GM21447 (cell line): ENCODE results near the gene NCAN.
"Not testable (repeated sequence)": the region's sequence is repeated elsewhere in the genome, so short reads cannot be mapped to it uniquely, and the experiment has no call there.

ENCODE experiments used
- ATAC-seq: cut with Tn5 transposase; IDR thresholded peaks from one replicate; pipeline ENCODE4 v1.9.1; 2021; ENCODE audit not compliant: unreplicated experiment

Gene NCAN

DNA sequence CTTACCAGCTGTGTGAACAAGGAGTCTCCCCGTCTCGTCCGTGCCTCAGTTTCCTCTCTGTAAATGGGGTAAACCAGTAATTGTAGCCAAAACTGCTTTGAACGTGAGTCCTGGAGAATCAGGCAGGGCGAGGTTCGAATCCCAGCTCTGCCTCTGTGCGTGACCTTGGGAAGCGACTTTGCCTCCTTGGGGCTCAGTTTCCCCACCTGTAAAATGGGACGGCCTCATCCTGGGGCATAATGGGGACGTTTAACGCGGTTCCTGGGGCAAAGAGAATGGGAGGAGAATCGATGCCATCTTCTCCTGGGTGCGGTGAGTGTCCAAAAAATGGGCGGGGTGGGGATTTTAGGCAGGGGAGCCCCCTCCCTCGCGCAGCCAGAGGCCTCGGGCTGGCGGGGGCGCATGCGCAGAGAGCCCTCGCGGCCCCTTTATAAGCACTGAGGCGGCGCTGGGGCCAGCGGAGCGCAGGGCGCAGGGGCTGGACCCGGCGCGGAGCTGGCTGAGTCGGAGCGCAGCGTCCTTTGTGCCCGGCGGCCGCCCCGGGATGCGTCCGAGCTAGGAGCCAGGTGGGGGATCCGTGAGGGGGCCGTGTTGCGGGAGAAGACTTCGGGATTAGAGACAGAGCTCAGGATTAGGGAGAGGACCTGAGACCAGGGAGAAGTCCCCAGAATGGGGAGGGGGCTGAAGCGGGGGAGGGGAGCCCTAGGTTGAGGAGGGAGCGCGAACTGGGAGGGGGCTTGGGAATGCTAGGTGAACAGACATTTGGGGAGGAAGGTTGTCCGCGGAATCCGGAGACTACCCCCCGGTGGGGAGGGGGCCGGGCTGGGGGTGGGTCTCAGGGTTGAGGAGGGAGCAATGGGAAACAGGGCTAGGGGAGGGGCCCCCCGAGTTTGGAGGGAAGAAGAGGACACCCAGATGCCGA is at the start of gene NCAN:
NCAN (plus strand) TSS at position 460 of the 922 bp plus-strand sequence. CDS start 4,996 bp downstream, outside the sequence.
- ATAC-seq = no peak

DNA sequence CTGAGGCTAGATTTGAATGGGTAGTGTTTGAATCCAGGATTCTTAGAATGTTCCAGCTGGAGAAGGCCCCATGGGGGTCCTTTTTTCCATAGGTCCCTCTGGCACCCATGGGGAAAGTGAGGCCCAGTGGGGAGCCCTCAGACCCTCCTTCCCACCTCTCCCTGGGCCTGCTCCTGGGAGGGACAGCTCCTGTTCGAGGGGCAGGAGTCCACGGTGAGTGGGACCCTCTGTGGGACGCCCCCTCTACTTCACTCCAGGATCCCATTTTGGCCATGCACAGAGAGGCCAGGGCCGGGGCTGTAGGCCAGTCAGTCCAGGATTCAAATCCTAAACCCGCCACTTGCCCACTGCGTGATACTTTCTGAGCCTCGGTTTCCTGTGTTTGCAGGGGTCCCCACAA is 49.3 kb upstream of the NCAN start:
- no peak for ATAC-seq

GRCh38 chr19:19165396-19165795 is 46.4 kb upstream of the NCAN start:
- ATAC-seq = no peak

DNA sequence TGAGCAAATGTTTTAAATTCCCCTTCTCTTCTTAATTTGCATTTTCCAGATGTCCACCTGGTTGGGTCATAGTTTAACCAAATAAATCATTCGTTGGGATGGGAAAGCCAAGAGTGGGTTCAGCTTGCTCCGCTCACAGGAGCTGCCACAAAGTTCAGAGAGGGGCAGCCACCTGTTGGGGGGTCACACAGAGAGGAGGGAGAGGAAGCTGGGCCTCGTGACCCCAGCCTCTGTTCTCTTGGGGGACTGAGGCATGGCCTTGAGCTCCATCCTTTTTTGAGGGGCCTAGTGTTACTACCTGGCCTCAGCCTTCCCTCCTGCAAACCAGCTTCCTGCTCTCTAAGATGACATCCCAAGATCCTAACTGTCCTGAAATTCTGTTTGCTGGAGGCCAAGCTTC is 44.1 kb upstream of the NCAN start:
- ATAC-seq = no peak

- ATAC-seq = no peak
Measured at GRCh38 chr19:19169236-19170052, 42.3 kb upstream of the NCAN start.

DNA sequence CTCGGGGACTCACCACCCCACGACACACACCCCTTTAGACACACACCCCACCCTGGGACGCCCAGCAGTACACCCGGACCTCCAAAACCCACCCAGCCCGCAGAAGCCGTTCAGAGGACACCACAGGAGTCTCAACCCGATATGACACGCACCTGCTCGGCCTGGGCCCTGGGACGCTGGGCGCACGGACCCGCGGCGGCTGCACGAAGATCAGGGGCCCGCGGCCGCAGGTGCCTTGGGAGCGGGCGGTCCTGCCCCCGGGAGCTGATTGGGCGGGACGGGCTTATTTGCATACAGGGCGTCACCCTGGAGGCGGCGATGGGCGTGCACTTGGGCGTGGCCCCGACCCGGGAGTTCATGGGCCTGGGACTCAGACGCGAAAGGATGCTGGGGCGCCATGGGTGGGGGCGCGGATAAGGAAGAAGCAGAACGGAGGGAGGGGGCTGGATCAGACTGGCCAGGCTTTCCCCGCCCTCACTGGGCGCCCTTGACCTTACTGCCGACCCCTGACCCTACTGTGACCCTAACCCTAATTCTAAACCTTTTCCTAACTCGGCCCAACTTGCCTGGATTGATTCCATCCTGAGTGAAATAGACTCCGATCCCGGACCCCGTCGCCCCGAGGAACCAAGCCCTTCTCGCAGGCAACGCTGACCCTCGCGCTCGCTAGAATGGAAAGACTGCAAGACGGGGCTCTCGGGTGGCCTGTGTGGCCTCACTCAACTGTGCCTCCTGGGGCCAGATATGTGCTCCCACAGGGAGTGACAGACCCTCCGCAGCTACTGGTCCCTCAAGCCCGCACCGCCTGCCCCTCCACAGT is 41.5 kb upstream of the NCAN start, which contains the start of gene MEF2B:
MEF2B (minus strand) TSS at position 211 of the 820 bp plus-strand sequence. CDS start 19,528 bp downstream, outside the sequence.
- ATAC-seq = peak; percentile 79

DNA sequence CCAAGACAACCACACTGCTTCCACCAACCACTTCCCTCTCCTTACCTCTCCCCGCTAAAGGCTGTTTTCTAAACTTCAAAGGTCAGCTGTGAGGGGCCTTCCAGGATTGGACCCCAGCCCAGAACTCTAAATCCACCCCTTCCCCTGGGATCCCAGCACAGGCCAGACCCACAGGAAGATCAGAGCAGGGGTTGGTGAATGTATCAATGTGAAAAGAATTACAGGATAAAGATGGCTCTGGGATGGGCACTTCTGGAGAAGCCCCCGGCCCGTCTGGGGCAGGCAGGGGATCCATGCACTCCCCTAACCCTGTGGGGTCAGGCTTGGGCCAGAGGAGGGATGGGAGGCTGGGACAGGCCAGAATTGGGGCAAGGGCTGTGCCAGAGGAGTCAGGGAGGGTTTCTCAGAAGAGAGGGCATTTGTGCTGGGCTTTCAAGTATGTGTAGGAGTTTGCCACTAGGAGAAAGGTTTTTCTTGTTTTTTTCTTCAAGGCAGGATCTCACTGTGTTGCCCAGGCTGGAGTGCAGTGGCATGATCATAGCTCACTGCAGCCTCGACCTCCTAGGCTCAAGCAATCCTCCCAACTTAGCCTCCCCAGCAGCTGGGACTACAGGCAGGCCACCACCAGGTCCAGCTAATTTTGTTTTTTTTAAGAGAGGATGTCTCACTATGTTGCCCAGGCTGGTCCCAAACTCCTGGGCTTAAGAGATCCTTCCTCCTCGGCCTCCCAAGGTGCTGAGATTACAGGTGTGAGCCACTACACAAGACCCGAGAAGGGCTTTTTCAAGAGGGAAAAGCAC is 40.7 kb upstream of the NCAN start:
- ATAC-seq = no peak

GRCh38 chr19:19171821-19172532 is 39.8 kb upstream of the NCAN start:
- no peak for ATAC-seq

DNA sequence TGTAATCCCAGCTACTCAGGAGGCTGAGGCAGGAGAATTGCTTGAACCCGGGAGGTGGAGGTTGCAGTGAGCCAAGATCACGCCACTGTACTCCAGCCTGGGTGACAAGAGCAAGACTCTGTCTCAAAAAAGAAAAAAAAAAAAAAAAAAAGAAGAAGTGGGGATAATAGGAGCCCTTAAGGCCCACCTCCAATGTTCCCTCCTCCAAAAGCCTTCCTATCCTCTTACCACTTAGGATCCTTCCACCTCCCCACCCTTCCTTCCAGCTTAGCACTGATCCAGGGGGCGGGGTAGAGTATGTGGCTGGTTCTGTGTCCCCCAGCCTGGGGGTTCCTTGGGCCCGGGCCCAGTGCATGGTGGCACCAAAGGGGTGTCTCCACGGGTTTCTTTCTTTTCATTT is 38.5 kb upstream of the NCAN start:
- ATAC-seq = not testable (repeated sequence)

- no peak for ATAC-seq
Measured at GRCh38 chr19:19176950-19177349, 34.8 kb upstream of the NCAN start.

- ATAC-seq = no peak
Measured at GRCh38 chr19:19179548-19180441, 32.0 kb upstream of the NCAN start.

GRCh38 chr19:19181488-19181998 is 30.2 kb upstream of the NCAN start:
- ATAC-seq = no peak

DNA sequence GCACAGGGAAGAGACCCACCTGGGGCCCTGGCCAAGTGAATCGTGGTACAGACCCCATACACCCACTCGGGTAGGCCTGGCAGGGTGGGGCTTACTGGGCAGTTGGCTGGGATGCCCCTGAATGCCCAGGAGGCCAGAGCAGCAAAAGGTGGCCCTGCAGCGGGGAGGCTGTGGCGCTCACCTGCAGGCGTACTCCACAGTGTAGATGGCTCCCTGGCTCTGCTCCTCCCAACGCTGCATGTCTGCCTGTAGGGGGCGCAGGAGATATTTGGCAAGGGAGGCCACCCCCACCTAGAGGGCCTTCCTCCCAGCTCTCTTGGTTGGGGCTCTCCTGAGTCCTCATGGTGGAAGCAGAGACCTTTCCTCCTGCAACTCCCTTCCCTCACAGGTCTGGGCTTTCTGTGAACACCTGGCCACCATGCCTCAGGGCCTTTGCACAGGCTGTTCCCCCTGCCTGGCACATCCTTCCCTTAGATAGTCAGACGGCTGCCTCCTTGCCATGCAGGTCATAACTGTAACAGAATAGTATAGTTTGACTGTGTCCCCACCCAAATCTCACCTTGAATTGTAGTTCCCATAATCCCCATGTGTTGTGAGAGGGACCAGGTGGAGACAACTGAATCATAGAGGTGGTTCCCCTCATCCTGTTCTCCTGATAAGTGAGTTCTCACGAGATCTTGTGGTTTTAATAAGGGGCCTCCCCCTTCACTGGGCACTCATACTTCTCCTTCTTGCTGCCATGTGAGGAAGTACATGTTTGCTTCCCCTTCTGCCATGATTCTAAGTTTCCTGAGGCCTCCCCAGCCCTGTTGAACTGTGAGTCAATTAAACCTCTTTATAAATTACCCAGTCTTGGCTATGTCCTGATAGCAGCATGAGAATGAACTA is 25.7 kb upstream of the NCAN start:
- ATAC-seq = no peak

DNA sequence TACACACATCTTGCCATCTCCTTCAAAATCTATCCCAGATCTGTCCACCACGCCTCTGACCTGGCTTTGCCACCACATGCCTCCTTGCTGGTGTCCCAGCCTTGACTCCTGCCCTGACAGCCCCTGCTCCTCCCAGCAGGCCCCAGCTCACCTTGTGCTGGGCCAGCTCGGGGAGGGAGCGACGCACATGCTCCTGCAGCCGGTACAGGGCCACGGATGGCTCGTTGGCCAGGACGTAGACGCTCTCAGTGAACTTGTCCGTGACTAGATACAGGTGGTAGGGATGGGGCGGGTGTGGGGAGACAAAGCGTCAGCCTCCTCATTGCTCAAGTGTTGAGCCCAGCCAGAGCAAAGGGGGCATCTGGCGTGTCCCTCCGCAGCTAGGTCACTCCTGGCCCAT is 25.0 kb upstream of the NCAN start:
- ATAC-seq = no peak

DNA sequence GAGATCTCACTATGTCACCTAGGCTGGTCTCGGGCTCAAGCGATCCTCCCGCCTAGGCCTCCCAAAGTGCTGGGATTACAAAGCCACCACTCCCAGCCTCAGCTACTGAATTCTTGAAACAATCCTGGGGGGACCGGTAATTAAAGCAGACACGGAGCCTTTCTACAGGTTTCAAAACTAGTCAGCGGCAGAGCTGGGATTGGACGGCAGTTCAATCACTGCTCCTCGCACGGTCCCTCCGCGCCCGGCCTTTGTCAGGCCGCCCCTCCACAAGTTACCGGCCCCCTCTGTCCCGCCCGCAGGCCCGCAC is 20.0 kb upstream of the NCAN start:
- no peak for ATAC-seq

- peak; percentile 83 for ATAC-seq
Measured at GRCh38 chr19:19192078-19192882, 19.5 kb upstream of the NCAN start, which contains the start of the genes BORCS8 and RFXANK. Gene BORCS8, minus strand, starts transcription at chr19:19192152. Its CDS starts 35 bp downstream, at chr19:19192117. Gene RFXANK, plus strand, starts transcription at chr19:19192258. Its CDS starts 1,689 bp downstream, at chr19:19193947.
